ENCODE results near the gene ARL5C. TPM values are rescaled to one million over a fixed set of nuclear protein-coding genes. Genes with fewer than 3 reads are reported as not detected.

Gene ARL5C
- total RNA-seq, 2 donors from 2014 or later, result 0.27 TPM; not detected in 1

- no peak for DNase-seq (ENCODE audit: low spot score)
- no peak for ATAC-seq (ENCODE audit: insufficient number of reproducible peaks, low FRiP score, low read depth)
- Histone ChIP-seq H3K4me1 (ENCODE audit: control insufficient read depth in 1 of 2, low read depth in 2 of 2) (no peaks in the 10 kb centered on the region), H3K27me3 (replicated peaks; ENCODE audit: insufficient read depth) (no peaks in the 10 kb centered on the region), H3K4me3 (no peak overlapping the region), H3K36me3 (peaks cover 81% of the 10 kb centered on the region), H3K9me3 (no peaks in the 10 kb centered on the region), H3K27ac (no peak overlapping the region)
- TF ChIP-seq CTCF (IDR thresholded peaks at IDR 0.05), result no peak
These were observed 21.3 kb upstream of the ARL5C start for GRCh38 chr17:39187152-39187830.

GRCh38 chr17:39186481-39187002 is 20.6 kb upstream of the ARL5C start:
- TF ChIP-seq CTCF (IDR thresholded peaks at IDR 0.05), result no peak
- DNase-seq (ENCODE audit: low spot score) (no peak), ATAC-seq (ENCODE audit: insufficient number of reproducible peaks, low FRiP score, low read depth) (no peak)
- H3K36me3 ChIP-seq, result peaks cover 75% of the 10 kb centered on the region
- H3K27me3 ChIP-seq (replicated peaks; ENCODE audit: insufficient read depth), result no peaks in the 10 kb centered on the region
- H3K9me3 ChIP-seq, result no peaks in the 10 kb centered on the region
- no peak overlapping the region for H3K4me3 ChIP-seq
- no peaks in the 10 kb centered on the region for H3K4me1 ChIP-seq (ENCODE audit: control insufficient read depth in 1 of 2, low read depth in 2 of 2)
- no peak overlapping the region for H3K27ac ChIP-seq

- ATAC-seq (ENCODE audit: insufficient number of reproducible peaks, low FRiP score, low read depth), result no peak
- H3K9me3 ChIP-seq, result no peaks in the 10 kb centered on the region
These were observed 17.8 kb upstream of the ARL5C start for GRCh38 chr17:39183720-39184119.

GRCh38 chr17:39183045-39183444 is 17.1 kb upstream of the ARL5C start:
- no peak overlapping the region for H3K27ac ChIP-seq
- no peaks in the 10 kb centered on the region for H3K27me3 ChIP-seq (replicated peaks; ENCODE audit: insufficient read depth)
- ATAC-seq (ENCODE audit: insufficient number of reproducible peaks, low FRiP score, low read depth) (no peak), DNase-seq (ENCODE audit: low spot score) (no peak)
- H3K4me3 ChIP-seq, result no peak overlapping the region
- no peak for TF ChIP-seq CTCF (IDR thresholded peaks at IDR 0.05)
- no peaks in the 10 kb centered on the region for H3K4me1 ChIP-seq (ENCODE audit: control insufficient read depth in 1 of 2, low read depth in 2 of 2)
- no peaks in the 10 kb centered on the region for H3K9me3 ChIP-seq
- peaks cover 58% of the 10 kb centered on the region for H3K36me3 ChIP-seq

More at GRCh38 chr17:39183720-39184119, 17.8 kb upstream of the ARL5C start:
- no peak overlapping the region for H3K27ac ChIP-seq
- H3K4me1 ChIP-seq (ENCODE audit: control insufficient read depth in 1 of 2, low read depth in 2 of 2), result no peaks in the 10 kb centered on the region
- no peak for DNase-seq (ENCODE audit: low spot score)
- H3K4me3 ChIP-seq, result no peak overlapping the region
- no peak for TF ChIP-seq CTCF (IDR thresholded peaks at IDR 0.05)
- H3K27me3 ChIP-seq (replicated peaks; ENCODE audit: insufficient read depth), result no peaks in the 10 kb centered on the region
- peaks cover 64% of the 10 kb centered on the region for H3K36me3 ChIP-seq

GRCh38 chr17:39181303-39181702 is 15.3 kb upstream of the ARL5C start:
- ATAC-seq (ENCODE audit: insufficient number of reproducible peaks, low FRiP score, low read depth) (no peak), DNase-seq (ENCODE audit: low spot score) (no peak)
- H3K27ac ChIP-seq, result no peak overlapping the region
- H3K4me1 ChIP-seq (ENCODE audit: control insufficient read depth in 1 of 2, low read depth in 2 of 2), result peaks cover 0 to 6% of the 10 kb centered on the region in 2 donors
- peaks cover 50% of the 10 kb centered on the region for H3K36me3 ChIP-seq
- no peaks in the 10 kb centered on the region for H3K27me3 ChIP-seq (replicated peaks; ENCODE audit: insufficient read depth)
- no peak for TF ChIP-seq CTCF (IDR thresholded peaks at IDR 0.05)
- no peaks in the 10 kb centered on the region for H3K9me3 ChIP-seq
- H3K4me3 ChIP-seq, result no peak overlapping the region

Measured in thoracic aorta (tissue), 2 donors.